Central memory CD4-positive, alpha-beta T cell (primary cell): Measurements from ENCODE around the gene ERC2.

ENCODE experiments used
- DNase-seq: peaks from one replicate; pipeline ENCODE4 v3.0.0; 2022

The ERC2 gene

GRCh38 chr3:55629432-55629831, 838.8 kb downstream of the ERC2 start:
- DNase-seq, result no peak

- DNase-seq, result no peak
Measured at GRCh38 chr3:55626279-55626665, 842.0 kb downstream of the ERC2 start.

- DNase-seq, result no peak
Measured at GRCh38 chr3:55624238-55624637, 844.0 kb downstream of the ERC2 start.

- no peak for DNase-seq
Measured at GRCh38 chr3:55623786-55624185, 844.5 kb downstream of the ERC2 start.

- DNase-seq, result no peak
Measured at GRCh38 chr3:55622733-55623132, 845.5 kb downstream of the ERC2 start.

GRCh38 chr3:55622116-55622515, 846.2 kb downstream of the ERC2 start:
- no peak for DNase-seq

- no peak for DNase-seq
Measured at GRCh38 chr3:55621648-55622047, 846.6 kb downstream of the ERC2 start.

- no peak for DNase-seq
Measured at GRCh38 chr3:55621026-55621422, 847.2 kb downstream of the ERC2 start.

GRCh38 chr3:55620351-55621025, 847.8 kb downstream of the ERC2 start:
- no peak for DNase-seq

- DNase-seq, result no peak
Measured at GRCh38 chr3:55619046-55619808, 849.0 kb downstream of the ERC2 start.

GRCh38 chr3:55617385-55617784, 850.9 kb downstream of the ERC2 start:
- no peak for DNase-seq

- no peak for DNase-seq
Measured at GRCh38 chr3:55616803-55617202, 851.5 kb downstream of the ERC2 start.

- DNase-seq, result no peak
Measured at GRCh38 chr3:55615694-55616295, 852.5 kb downstream of the ERC2 start.

- DNase-seq, result no peak
Measured at GRCh38 chr3:55615039-55615693, 853.1 kb downstream of the ERC2 start.

GRCh38 chr3:55611121-55611520, 857.1 kb downstream of the ERC2 start:
- DNase-seq, result no peak

- no peak for DNase-seq
Measured at GRCh38 chr3:55609230-55609827, 858.9 kb downstream of the ERC2 start.

GRCh38 chr3:55608301-55608937, 859.8 kb downstream of the ERC2 start:
- no peak for DNase-seq

- DNase-seq, result no peak
Measured at GRCh38 chr3:55607844-55608243, 860.4 kb downstream of the ERC2 start.

GRCh38 chr3:55607175-55607574, 861.1 kb downstream of the ERC2 start:
- DNase-seq, result no peak

- no peak for DNase-seq
Measured at GRCh38 chr3:55605443-55606236, 862.6 kb downstream of the ERC2 start.

- DNase-seq, result no peak
Measured at GRCh38 chr3:55604846-55605245, 863.4 kb downstream of the ERC2 start.

GRCh38 chr3:55604402-55604801, 863.9 kb downstream of the ERC2 start:
- no peak for DNase-seq
